ENCODE measurements around the gene DUSP9. TPM values are rescaled to one million over a fixed set of nuclear protein-coding genes. Genes with fewer than 3 reads are reported as not detected.

DUSP9 gene
- total RNA-seq, 2 experiments from 2014 or later, result not detected

GRCh38 chrX:153650959-153651358 lies 4.0 kb downstream of the DUSP9 start:
- Mint-ChIP-seq H3K4me3 (no peak overlapping the region), H3K27me3 (peaks cover 17% of the 10 kb centered on the region), H3K9me3 (no peaks in the 10 kb centered on the region), H3K36me3 (ENCODE audit: low read depth) (no peaks in the 10 kb centered on the region), H3K27ac (no peak overlapping the region), H3K4me1 (no peaks in the 10 kb centered on the region)
- DNase-seq, result no peak
- CTCF ChIA-PET, result interaction anchor here (2.1 kb wide), 1 partner anchor 41 kb away, joined by 5 read pairs; no protein-coding TSS in a partner anchor
- POLR2A ChIA-PET, result no interaction called here

DNA sequence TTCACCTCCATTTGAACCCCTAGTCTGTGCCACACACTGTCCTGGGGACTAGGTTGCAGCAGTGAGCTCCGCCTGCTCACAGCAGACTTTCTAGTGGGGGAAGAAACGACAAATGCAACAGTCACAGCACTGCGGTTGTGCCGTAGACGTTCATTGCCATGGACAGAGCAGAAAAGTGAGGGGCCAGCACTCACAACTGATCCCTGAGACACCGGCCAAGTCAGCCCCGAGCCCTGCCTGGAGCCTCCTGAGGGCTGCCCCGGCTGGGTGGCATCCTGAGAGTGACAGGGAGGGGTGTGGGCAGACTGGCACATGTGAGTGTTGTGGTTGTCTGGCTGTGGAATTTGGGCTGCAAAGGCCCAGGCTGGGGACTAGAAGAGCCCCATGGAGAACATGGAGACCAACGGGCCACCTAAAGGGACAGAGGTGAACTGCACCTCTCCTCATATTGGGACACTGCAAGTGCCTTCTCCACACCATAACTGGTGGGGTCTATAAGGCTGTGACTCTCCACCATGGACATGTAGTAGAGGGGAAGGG lies 4.6 kb downstream of the DUSP9 start:
- CTCF ChIA-PET, result interaction anchor here (1.7 to 2.6 kb wide), 3 partner anchors 15 to 97 kb away, joined by 5 to 8 read pairs (median 8); no protein-coding TSS in a partner anchor
- no peak for DNase-seq
- no peaks in the 10 kb centered on the region for H3K9me3 Mint-ChIP-seq
- no peak overlapping the region for H3K27ac Mint-ChIP-seq
- H3K4me3 Mint-ChIP-seq, result no peak overlapping the region
- POLR2A ChIA-PET, result no interaction called here
- H3K27me3 Mint-ChIP-seq, result peaks cover 13% of the 10 kb centered on the region
- no peaks in the 10 kb centered on the region for H3K4me1 Mint-ChIP-seq
- H3K36me3 Mint-ChIP-seq (ENCODE audit: low read depth), result no peaks in the 10 kb centered on the region

DNA sequence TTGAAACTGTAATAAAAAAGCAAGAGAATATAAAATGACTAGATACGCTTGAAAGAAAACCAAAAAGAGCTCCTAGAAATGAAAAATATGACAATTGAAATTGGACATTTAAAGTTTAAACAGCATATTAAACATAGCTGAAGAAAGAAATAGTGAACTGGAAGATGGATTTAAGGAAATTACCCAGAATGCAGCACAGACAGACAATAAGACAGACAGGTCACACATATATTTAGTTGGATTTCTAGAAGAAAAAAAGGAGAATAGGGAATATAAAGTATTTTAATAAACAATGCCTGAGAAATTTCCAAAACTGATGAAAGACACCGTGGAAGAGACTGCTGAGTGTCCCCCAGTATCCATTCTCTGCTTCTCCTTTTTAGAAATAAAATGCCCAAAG lies 6.6 kb downstream of the DUSP9 start:
- no peak overlapping the region for H3K27ac Mint-ChIP-seq
- H3K36me3 Mint-ChIP-seq (ENCODE audit: low read depth), result no peaks in the 10 kb centered on the region
- ChIA-PET CTCF (interaction anchor here (1.6 to 2.6 kb wide), 5 partner anchors 8 to 114 kb away, joined by 6 to 8 read pairs (median 8); no protein-coding TSS in a partner anchor), POLR2A (no interaction called here)
- H3K4me3 Mint-ChIP-seq, result no peak overlapping the region
- DNase-seq, result no peak
- no peaks in the 10 kb centered on the region for H3K4me1 Mint-ChIP-seq
- H3K9me3 Mint-ChIP-seq, result no peaks in the 10 kb centered on the region
- peaks cover 8% of the 10 kb centered on the region for H3K27me3 Mint-ChIP-seq

- Mint-ChIP-seq H3K9me3 (no peaks in the 10 kb centered on the region), H3K27me3 (peaks cover 16% of the 10 kb centered on the region), H3K4me1 (peaks cover 2% of the 10 kb centered on the region), H3K36me3 (ENCODE audit: low read depth) (no peaks in the 10 kb centered on the region), H3K4me3 (no peak overlapping the region), H3K27ac (no peak overlapping the region)
- CTCF ChIA-PET, result interaction anchor here (1.1 to 2.5 kb wide), 4 partner anchors 9 to 48 kb away, joined by 3 to 13 read pairs (median 4); no protein-coding TSS in a partner anchor
- POLR2A ChIA-PET, result no interaction called here
- DNase-seq, result no peak
Observed at GRCh38 chrX:153657161-153657560, 10.2 kb downstream of the DUSP9 start.

DNA sequence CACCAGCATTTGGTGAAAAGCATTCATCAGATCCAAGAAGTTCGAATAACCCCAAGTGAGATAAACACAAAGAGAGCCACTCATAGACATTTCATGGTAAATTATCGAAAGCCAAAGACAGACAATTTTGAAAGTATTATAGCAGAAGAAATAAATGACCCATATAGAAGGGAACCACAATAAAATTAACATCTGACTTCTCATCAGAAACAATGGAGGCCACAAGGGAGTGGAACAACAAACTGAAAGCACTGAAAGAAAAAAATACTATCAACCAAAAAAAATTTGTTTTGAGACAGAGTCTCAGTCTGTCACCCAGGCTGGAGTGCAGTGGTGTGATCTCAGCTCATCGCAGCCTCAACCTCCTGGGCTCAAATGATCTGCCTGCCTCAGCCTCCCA lies 12.3 kb downstream of the DUSP9 start:
- Mint-ChIP-seq H3K36me3 (ENCODE audit: low read depth) (no peaks in the 10 kb centered on the region), H3K4me1 (peaks cover 4% of the 10 kb centered on the region), H3K4me3 (no peak overlapping the region), H3K9me3 (no peaks in the 10 kb centered on the region), H3K27me3 (peaks cover 24% of the 10 kb centered on the region), H3K27ac (no peak overlapping the region)
- DNase-seq, result no peak
- CTCF ChIA-PET, result interaction anchor here (1.0 kb wide), 1 partner anchor 49 kb away, joined by 3 read pairs; no protein-coding TSS in a partner anchor
- POLR2A ChIA-PET, result no interaction called here

GRCh38 chrX:153662266-153662665 lies 15.3 kb downstream of the DUSP9 start:
- H3K4me3 Mint-ChIP-seq, result no peak overlapping the region
- peaks cover 4% of the 10 kb centered on the region for H3K4me1 Mint-ChIP-seq
- peaks cover 36% of the 10 kb centered on the region for H3K27me3 Mint-ChIP-seq
- H3K9me3 Mint-ChIP-seq, result no peaks in the 10 kb centered on the region
- H3K36me3 Mint-ChIP-seq (ENCODE audit: low read depth), result no peaks in the 10 kb centered on the region
- H3K27ac Mint-ChIP-seq, result no peak overlapping the region
- peak; percentile 51 for DNase-seq
- POLR2A ChIA-PET, result no interaction called here
- CTCF ChIA-PET, result interaction anchor here (1.1 to 3.6 kb wide), 7 partner anchors 9 to 720 kb away, joined by 3 to 19 read pairs (median 7); no protein-coding TSS in a partner anchor

DNA sequence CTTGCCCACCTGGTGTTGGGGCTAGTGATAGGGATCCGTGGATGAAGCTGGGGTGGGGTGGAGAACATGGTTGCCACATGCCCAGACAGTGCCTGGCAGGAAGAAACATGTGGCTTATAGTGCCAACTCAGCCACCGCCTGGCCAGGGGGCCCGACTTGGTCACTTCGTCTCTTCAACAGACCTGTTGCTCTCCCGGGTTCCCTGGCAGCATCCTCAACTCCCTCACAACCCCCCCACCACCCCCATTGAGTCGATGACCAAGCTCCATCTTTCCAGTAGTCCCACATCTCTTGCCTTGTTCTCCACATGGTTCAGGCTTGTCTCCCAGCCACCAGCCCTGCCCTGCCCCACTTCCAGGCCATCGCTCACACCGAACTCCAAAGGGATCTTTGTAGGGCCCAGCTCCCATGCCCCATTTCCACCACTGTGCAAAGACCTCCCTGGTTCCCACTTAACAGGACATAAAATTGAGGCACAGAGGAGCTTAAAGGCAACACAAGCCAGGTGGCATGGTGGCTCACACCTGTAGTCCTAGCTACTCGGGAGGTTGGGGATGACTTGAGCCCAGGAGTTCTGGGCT lies 18.8 kb downstream of the DUSP9 start:
- DNase-seq, result no peak
- H3K36me3 Mint-ChIP-seq (ENCODE audit: low read depth), result no peaks in the 10 kb centered on the region
- H3K9me3 Mint-ChIP-seq, result no peaks in the 10 kb centered on the region
- H3K4me1 Mint-ChIP-seq, result peaks cover 11% of the 10 kb centered on the region
- CTCF ChIA-PET, result interaction anchor here (0.8 to 4.4 kb wide), 5 partner anchors 9 to 724 kb away, joined by 3 to 38 read pairs (median 3); no protein-coding TSS in a partner anchor
- no peak overlapping the region for H3K27ac Mint-ChIP-seq
- H3K27me3 Mint-ChIP-seq, result peaks cover 31% of the 10 kb centered on the region
- POLR2A ChIA-PET, result no interaction called here
- no peak overlapping the region for H3K4me3 Mint-ChIP-seq

DNA sequence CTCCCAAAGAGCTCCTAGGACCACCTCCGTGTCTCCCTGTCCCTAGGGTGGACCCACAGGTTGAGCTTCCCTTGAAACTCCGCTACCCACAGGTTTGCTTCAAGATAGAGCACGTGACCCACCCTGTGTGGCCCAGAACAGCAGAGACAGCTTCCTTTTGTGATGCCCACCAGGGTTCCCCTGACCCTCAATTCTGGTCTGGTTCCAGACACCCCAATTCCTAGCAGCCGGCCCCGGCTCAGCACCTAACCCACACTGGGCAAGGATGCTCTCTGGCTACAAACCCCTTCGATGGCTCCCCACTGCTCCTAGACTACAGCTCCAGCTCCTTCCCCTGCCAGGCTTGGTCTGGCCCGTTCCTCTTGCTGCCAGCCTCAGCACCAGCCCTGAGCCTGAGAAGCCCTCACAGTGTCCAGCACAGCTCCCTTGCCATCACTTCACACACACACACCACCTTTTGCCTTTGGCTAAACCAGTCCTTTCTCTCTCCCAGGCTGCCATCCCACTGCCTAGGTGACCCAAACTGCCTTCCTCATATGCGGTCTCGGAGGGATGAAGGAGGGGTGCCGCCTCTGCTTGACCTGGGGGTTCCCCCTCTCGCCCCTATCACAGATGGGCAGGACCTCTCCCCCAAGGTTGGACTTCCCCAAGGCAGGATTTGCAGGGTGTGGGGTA lies 20.4 kb downstream of the DUSP9 start:
- Mint-ChIP-seq H3K4me1 (peaks cover 7% of the 10 kb centered on the region), H3K36me3 (ENCODE audit: low read depth) (no peaks in the 10 kb centered on the region), H3K4me3 (peak overlapping the region; percentile 65), H3K9me3 (no peaks in the 10 kb centered on the region), H3K27me3 (peaks cover 19% of the 10 kb centered on the region), H3K27ac (no peak overlapping the region)
- CTCF ChIA-PET, result interaction anchor here (1.0 to 4.4 kb wide), 21 partner anchors 10 to 725 kb away, joined by 3 to 38 read pairs (median 5); partner anchors contain the start of gene CCNQ
- DNase-seq, result no peak
- POLR2A ChIA-PET, result no interaction called here

DNA sequence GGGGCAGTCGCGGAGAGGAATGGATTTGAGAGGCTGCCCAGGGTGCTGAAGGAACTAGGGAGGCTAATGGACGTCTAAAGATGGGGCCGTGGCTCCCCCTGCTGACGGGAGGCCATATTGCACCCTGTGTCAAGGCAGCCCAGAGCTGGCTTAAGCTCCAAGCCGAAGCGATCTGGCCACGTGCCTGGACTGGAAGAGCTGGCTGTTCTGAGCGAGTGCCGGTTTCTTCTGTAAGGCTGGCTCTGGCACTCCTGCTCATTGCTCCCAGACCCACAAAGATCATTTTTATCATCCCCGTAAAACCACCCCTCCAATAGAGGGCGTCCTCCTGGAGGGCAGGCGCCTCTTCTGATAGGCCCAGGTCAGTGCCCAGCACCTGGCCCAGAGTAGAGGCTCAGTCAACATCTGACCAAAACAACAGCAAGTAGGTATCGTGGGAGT lies 21.0 kb downstream of the DUSP9 start:
- DNase-seq, result peak; percentile 81
- ChIA-PET POLR2A (no interaction called here), CTCF (interaction anchor here (0.7 to 4.4 kb wide), 20 partner anchors 11 to 726 kb away, joined by 3 to 38 read pairs (median 4); partner anchors contain the start of genes CCNQ and HAUS7)
- Mint-ChIP-seq H3K9me3 (no peaks in the 10 kb centered on the region), H3K27me3 (peaks cover 20% of the 10 kb centered on the region), H3K4me1 (peaks cover 7% of the 10 kb centered on the region), H3K4me3 (peak overlapping the region; percentile 65), H3K36me3 (ENCODE audit: low read depth) (no peaks in the 10 kb centered on the region), H3K27ac (no peak overlapping the region)

- H3K27me3 Mint-ChIP-seq, result peaks cover 20% of the 10 kb centered on the region
- no peak for DNase-seq
- ChIA-PET POLR2A (interaction anchor here (0.7 kb wide), 1 partner anchor 88 kb away, joined by 3 read pairs; no protein-coding TSS in a partner anchor), CTCF (interaction anchor here (0.7 to 4.4 kb wide), 19 partner anchors 11 to 727 kb away, joined by 3 to 38 read pairs (median 5); partner anchors contain the start of genes CCNQ, HAUS7 and SLC6A8)
- no peak overlapping the region for H3K4me3 Mint-ChIP-seq
- no peaks in the 10 kb centered on the region for H3K36me3 Mint-ChIP-seq (ENCODE audit: low read depth)
- H3K27ac Mint-ChIP-seq, result no peak overlapping the region
- peaks cover 7% of the 10 kb centered on the region for H3K4me1 Mint-ChIP-seq
- no peaks in the 10 kb centered on the region for H3K9me3 Mint-ChIP-seq
Observed at GRCh38 chrX:153668423-153669173, 21.6 kb downstream of the DUSP9 start.

GRCh38 chrX:153669174-153669890 lies 22.3 kb downstream of the DUSP9 start:
- Mint-ChIP-seq H3K27ac (no peak overlapping the region), H3K4me1 (peaks cover 7% of the 10 kb centered on the region), H3K4me3 (no peak overlapping the region), H3K9me3 (no peaks in the 10 kb centered on the region), H3K27me3 (peaks cover 23% of the 10 kb centered on the region), H3K36me3 (ENCODE audit: low read depth) (no peaks in the 10 kb centered on the region)
- DNase-seq, result peak; percentile 41
- POLR2A ChIA-PET, result interaction anchor here (0.7 kb wide), 1 partner anchor 89 kb away, joined by 3 read pairs; no protein-coding TSS in a partner anchor
- CTCF ChIA-PET, result interaction anchor here (1.0 to 4.4 kb wide), 4 partner anchors 18 to 727 kb away, joined by 3 to 38 read pairs (median 10); partner anchors contain the start of gene SLC6A8

Data from activated CD4-positive, alpha-beta memory T cell treated with anti-CD3 and anti-CD28 coated beads, Interleukin-2, amount 10 ng/mL, durations not matched to agents 7 days and 5 days (primary cell).